ENCODE data around the gene DPM1. TPM values are rescaled to one million over a fixed set of nuclear protein-coding genes. Genes with fewer than 3 reads are reported as not detected.

DPM1 gene
- total and polyA plus RNA-seq, 2 donors (not counting 3 experiments of a cell fraction or from before 2014, with no cell fraction given): 33.9 to 41.9 TPM

- no peak for TF ChIP-seq POLR2A (IDR thresholded peaks at IDR 0.05; ENCODE audit: low read depth, low read length)
- no peak for TF ChIP-seq POLR2AphosphoS5 (IDR thresholded peaks at IDR 0.05; ENCODE audit: insufficient read depth, low read depth, low read length)
- TF ChIP-seq EZH2 (IDR thresholded peaks at IDR 0.05; ENCODE audit: borderline replicate concordance, low read depth, low read length, severe bottlenecking): no peak
- no peak for TF ChIP-seq GATA2 (IDR thresholded peaks at IDR 0.05; ENCODE audit: insufficient read depth, insufficient read length, low read depth, low read length)
- TF ChIP-seq MAX (IDR thresholded peaks at IDR 0.05; ENCODE audit: insufficient read depth, insufficient read length): no peak
- TF ChIP-seq JUN (IDR thresholded peaks at IDR 0.05; ENCODE audit: borderline replicate concordance, insufficient read depth, insufficient read length, low read depth): no peak
- intact Hi-C loops (cut with micrococcal nuclease) (no loop called here), dilution Hi-C loops (cut with MboI; ENCODE audit: extremely low pct_ligation_motif_present, low sequenced_read_pairs) (no loop called here)
- H3K79me2 ChIP-seq (ENCODE audit: control insufficient read depth, insufficient read depth, low read length): peaks cover 8% of the 10 kb centered on the region
- no TSS peak for BruUV-seq (replicated peaks)
- H2AFZ ChIP-seq (ENCODE audit: low read depth, low read length): no peak overlapping the region
- H3K4me3 ChIP-seq (replicated peaks in 1 of 3; ENCODE audit: insufficient read depth in 1 of 3, low read depth in 1 of 3, low read length in 3 of 3): no peak overlapping the region
- H3K4me1 ChIP-seq (ENCODE audit: control insufficient read depth, extremely low read depth, insufficient read depth, low read length): no peaks in the 10 kb centered on the region
- H3K9ac ChIP-seq (replicated peaks; ENCODE audit: extremely low read depth, insufficient read depth, low read length): no peak overlapping the region
- DNase-seq (ENCODE audit: low read depth, low spot score): no peak
- peaks cover 4% of the 10 kb centered on the region for H4K20me1 ChIP-seq (replicated peaks; ENCODE audit: control insufficient read depth, extremely low read depth, insufficient read depth, low read length)
- H3K9me1 ChIP-seq (replicated peaks; ENCODE audit: control insufficient read depth, extremely low read depth, insufficient read depth, low read length): no peaks in the 10 kb centered on the region
- H3K36me3 ChIP-seq (ENCODE audit: control insufficient read depth in 2 of 2, extremely low read depth in 1 of 2, insufficient read depth in 2 of 2, low read length in 2 of 2): peaks cover 30 to 40% of the 10 kb centered on the region in 2 experiments
- no peaks in the 10 kb centered on the region for H3K27me3 ChIP-seq (ENCODE audit: control insufficient read depth in 2 of 2, insufficient read depth in 2 of 2, low read length in 2 of 2)
- ChIA-PET POLR2A (no interaction called here), CTCF (interaction anchor here (0.8 to 1.1 kb wide), 2 partner anchors 9 to 98 kb away, joined by 3 read pairs; partner anchors contain the start of gene BCAS4)
- H3K9me3 ChIP-seq (replicated peaks; ENCODE audit: control insufficient read depth, insufficient read depth, low read length): no peaks in the 10 kb centered on the region
- H3K27ac ChIP-seq (ENCODE audit: insufficient read depth, low read depth, low read length): no peak overlapping the region
- FAIRE-seq: no peak
- H3K4me2 ChIP-seq (ENCODE audit: insufficient read depth, low read length): no peak overlapping the region
Observed at GRCh38 chr20:50892394-50892793, 65.9 kb downstream of the DPM1 start.

GRCh38 chr20:50891138-50891537 lies 67.2 kb downstream of the DPM1 start:
- no peak overlapping the region for H3K9ac ChIP-seq (replicated peaks; ENCODE audit: extremely low read depth, insufficient read depth, low read length)
- no peaks in the 10 kb centered on the region for H3K27me3 ChIP-seq (ENCODE audit: control insufficient read depth in 2 of 2, insufficient read depth in 2 of 2, low read length in 2 of 2)
- H3K36me3 ChIP-seq (ENCODE audit: control insufficient read depth in 2 of 2, extremely low read depth in 1 of 2, insufficient read depth in 2 of 2, low read length in 2 of 2): peaks cover 30 to 40% of the 10 kb centered on the region in 2 experiments
- no peak overlapping the region for H3K4me2 ChIP-seq (ENCODE audit: insufficient read depth, low read length)
- H3K9me3 ChIP-seq (replicated peaks; ENCODE audit: control insufficient read depth, insufficient read depth, low read length): no peaks in the 10 kb centered on the region
- peaks cover 6% of the 10 kb centered on the region for H3K79me2 ChIP-seq (ENCODE audit: control insufficient read depth, insufficient read depth, low read length)
- DNase-seq (ENCODE audit: low read depth, low spot score): no peak
- FAIRE-seq: no peak
- no peaks in the 10 kb centered on the region for H3K4me1 ChIP-seq (ENCODE audit: control insufficient read depth, extremely low read depth, insufficient read depth, low read length)
- intact Hi-C loops (cut with micrococcal nuclease): loop anchor here (2.0 kb wide), 1 partner anchor 72 kb away; no protein-coding TSS in a partner anchor
- no peak overlapping the region for H3K27ac ChIP-seq (ENCODE audit: insufficient read depth, low read depth, low read length)
- no TSS peak for BruUV-seq (replicated peaks)
- TF ChIP-seq FOS (IDR thresholded peaks at IDR 0.05; ENCODE audit: borderline replicate concordance, insufficient read depth, low read length) (no peak), JUN (IDR thresholded peaks at IDR 0.05; ENCODE audit: borderline replicate concordance, insufficient read depth, insufficient read length, low read depth) (no peak), POLR2A (IDR thresholded peaks at IDR 0.05; ENCODE audit: low read depth, low read length) (no peak), MAX (IDR thresholded peaks at IDR 0.05; ENCODE audit: insufficient read depth, insufficient read length) (no peak), GATA2 (IDR thresholded peaks at IDR 0.05; ENCODE audit: insufficient read depth, insufficient read length, low read depth, low read length) (no peak), POLR2AphosphoS5 (IDR thresholded peaks at IDR 0.05; ENCODE audit: insufficient read depth, low read depth, low read length) (no peak), EZH2 (IDR thresholded peaks at IDR 0.05; ENCODE audit: borderline replicate concordance, low read depth, low read length, severe bottlenecking) (no peak), MYC (IDR thresholded peaks at IDR 0.05; ENCODE audit: low read depth, low read length) (no peak), CTCF (IDR thresholded peaks at IDR 0.05; ENCODE audit: extremely low read depth in 1 of 2, insufficient read depth in 1 of 2, low read depth in 1 of 2, low read length in 2 of 2) (no peak)
- dilution Hi-C loops (cut with MboI; ENCODE audit: extremely low pct_ligation_motif_present, low sequenced_read_pairs): no loop called here
- H3K4me3 ChIP-seq (replicated peaks in 1 of 3; ENCODE audit: insufficient read depth in 1 of 3, low read depth in 1 of 3, low read length in 3 of 3): no peak overlapping the region
- H4K20me1 ChIP-seq (replicated peaks; ENCODE audit: control insufficient read depth, extremely low read depth, insufficient read depth, low read length): peaks cover 4% of the 10 kb centered on the region
- CTCF ChIA-PET: interaction anchor here (1.5 kb wide), 1 partner anchor 18 kb away, joined by 3 read pairs; no protein-coding TSS in a partner anchor
- POLR2A ChIA-PET: no interaction called here
- no peaks in the 10 kb centered on the region for H3K9me1 ChIP-seq (replicated peaks; ENCODE audit: control insufficient read depth, extremely low read depth, insufficient read depth, low read length)
- H2AFZ ChIP-seq (ENCODE audit: low read depth, low read length): no peak overlapping the region
